ENCODE data around the gene KIZ. TPM values are rescaled to one million over a fixed set of nuclear protein-coding genes. Genes with fewer than 3 reads are reported as not detected.
"Not testable (repeated sequence)": the region's sequence is repeated elsewhere in the genome, so short reads cannot be mapped to it uniquely, and the experiment has no call there.

Gene KIZ
- polyA plus RNA-seq, 1 donor = 12.9 TPM

DNA sequence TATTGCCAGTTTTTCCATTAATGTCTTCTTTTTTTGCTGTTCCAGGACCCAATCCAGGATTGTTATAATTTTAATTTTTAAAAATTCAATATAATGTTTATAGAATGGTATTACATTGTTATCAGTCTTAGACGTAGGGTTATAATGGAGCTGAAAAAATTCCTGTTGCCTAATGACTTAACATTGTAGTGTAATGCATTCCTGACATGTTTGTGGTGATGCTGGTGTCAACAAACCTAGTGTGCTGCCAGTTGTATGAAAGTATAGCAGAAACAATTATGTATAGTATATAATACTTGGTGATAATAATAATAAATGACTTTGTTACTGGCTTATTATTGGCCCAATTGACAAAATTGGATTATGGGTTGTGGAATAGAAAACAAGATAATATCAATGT lies 30.4 kb downstream of the KIZ start:
- Histone ChIP-seq H3K27ac (ENCODE audit: low read length) (no peak overlapping the region), H3K27me3 (ENCODE audit: control insufficient read depth, insufficient read depth, low read length) (no peaks in the 10 kb centered on the region), H3K9me3 (ENCODE audit: control insufficient read depth, low read depth, low read length) (no peaks in the 10 kb centered on the region), H3K4me3 (ENCODE audit: low read length) (no peak overlapping the region), H3K36me3 (ENCODE audit: control insufficient read depth, insufficient read depth, low read length) (no peaks in the 10 kb centered on the region), H3K4me1 (ENCODE audit: control insufficient read depth, insufficient read depth, low read length) (no peaks in the 10 kb centered on the region)
- no peak for DNase-seq
- 88% methylated on average over 1 of the region's 1 CpG for WGBS (ENCODE audit: insufficient coverage, low lambda C conversion rate)

DNA sequence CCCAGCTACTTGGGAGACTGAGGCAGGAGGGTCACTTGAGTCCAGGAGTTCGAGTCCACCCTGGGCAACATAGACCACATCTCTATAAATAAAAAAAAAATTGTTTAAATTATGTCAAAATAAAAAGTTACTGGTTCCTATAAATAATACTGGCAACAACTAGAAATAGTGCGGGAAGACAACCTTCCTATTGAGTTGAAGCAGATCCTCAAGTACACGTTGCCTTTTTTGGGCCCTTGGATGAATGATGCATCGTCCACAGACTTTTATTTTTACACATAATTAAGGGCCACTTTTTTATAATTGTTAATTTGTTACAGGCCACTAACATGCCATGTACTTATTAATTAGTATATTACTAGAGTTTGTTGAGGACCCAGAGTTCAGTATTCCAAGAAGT lies 31.1 kb downstream of the KIZ start:
- Histone ChIP-seq H3K4me3 (ENCODE audit: low read length) (no peak overlapping the region), H3K36me3 (ENCODE audit: control insufficient read depth, insufficient read depth, low read length) (peaks cover 4% of the 10 kb centered on the region), H3K27me3 (ENCODE audit: control insufficient read depth, insufficient read depth, low read length) (no peaks in the 10 kb centered on the region), H3K4me1 (ENCODE audit: control insufficient read depth, insufficient read depth, low read length) (no peaks in the 10 kb centered on the region), H3K9me3 (ENCODE audit: control insufficient read depth, low read depth, low read length) (no peaks in the 10 kb centered on the region), H3K27ac (ENCODE audit: low read length) (no peak overlapping the region)
- no CpG with 5 or more reads among the region's 4 CpGs for WGBS (ENCODE audit: insufficient coverage, low lambda C conversion rate)
- no peak for DNase-seq

DNA sequence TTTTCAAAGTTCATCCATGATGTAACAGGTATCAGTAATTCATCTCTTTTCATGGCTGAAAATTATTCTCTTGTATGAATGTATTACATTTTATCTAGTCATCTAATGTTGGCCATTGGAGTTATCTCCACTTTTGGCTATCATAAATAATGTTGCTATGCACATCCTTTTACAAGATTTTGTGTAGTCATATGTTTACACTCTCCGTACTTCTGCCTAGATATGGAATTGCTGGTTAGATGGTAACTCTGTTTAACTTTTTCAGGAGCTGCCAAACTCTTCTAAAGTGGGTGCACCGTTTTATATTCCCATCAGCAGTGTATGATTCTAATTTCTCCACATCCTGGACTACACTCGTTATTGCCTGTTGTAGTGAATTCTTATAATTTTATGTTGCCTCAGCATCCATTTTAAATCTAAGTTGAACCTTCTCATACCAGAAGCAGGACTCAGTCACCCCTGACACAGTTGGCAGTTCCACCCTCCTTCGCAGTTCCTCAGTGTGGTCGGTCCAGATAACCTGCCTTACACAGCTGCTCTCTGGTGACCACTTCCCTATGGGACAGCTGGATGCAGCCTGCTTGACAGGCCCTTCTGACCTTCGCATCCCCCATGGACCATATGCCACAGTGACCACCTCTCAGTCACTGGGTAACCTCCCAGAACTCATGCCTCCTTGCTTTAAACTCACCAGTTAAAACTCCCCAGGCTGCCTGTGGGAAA lies 33.9 kb downstream of the KIZ start:
- Histone ChIP-seq H3K4me3 (ENCODE audit: low read length) (no peak overlapping the region), H3K27ac (ENCODE audit: low read length) (no peak overlapping the region), H3K4me1 (ENCODE audit: control insufficient read depth, insufficient read depth, low read length) (no peaks in the 10 kb centered on the region), H3K27me3 (ENCODE audit: control insufficient read depth, insufficient read depth, low read length) (no peaks in the 10 kb centered on the region), H3K36me3 (ENCODE audit: control insufficient read depth, insufficient read depth, low read length) (peaks cover 10% of the 10 kb centered on the region), H3K9me3 (ENCODE audit: control insufficient read depth, low read depth, low read length) (no peaks in the 10 kb centered on the region)
- no peak for DNase-seq
- 75% methylated on average over 1 of the region's 6 CpGs for WGBS (ENCODE audit: insufficient coverage, low lambda C conversion rate)

DNA sequence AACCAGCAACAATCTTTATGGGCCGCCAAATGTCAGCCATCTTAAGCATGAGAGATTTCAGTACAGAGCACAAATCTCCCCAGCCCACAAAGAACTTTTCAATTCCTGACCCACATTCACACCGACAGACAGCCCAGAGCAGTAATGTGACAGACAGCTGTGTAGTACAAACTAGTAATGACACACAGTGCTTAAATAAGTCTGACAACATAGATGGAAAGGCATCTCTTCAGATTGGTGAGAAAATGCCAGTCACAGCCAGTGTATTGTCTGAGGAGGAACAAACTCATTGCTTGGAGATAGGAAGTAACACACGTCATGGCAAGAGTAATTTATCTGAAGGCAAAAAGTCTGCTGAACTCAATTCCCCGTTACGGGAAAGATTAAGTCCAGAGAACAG lies 36.0 kb downstream of the KIZ start:
- no peaks in the 10 kb centered on the region for H3K9me3 ChIP-seq (ENCODE audit: control insufficient read depth, low read depth, low read length)
- no peaks in the 10 kb centered on the region for H3K4me1 ChIP-seq (ENCODE audit: control insufficient read depth, insufficient read depth, low read length)
- 100% methylated on average over 2 of the region's 5 CpGs for WGBS (ENCODE audit: insufficient coverage, low lambda C conversion rate)
- no peak overlapping the region for H3K4me3 ChIP-seq (ENCODE audit: low read length)
- H3K27ac ChIP-seq (ENCODE audit: low read length) = no peak overlapping the region
- no peak for DNase-seq
- peaks cover 11% of the 10 kb centered on the region for H3K36me3 ChIP-seq (ENCODE audit: control insufficient read depth, insufficient read depth, low read length)
- no peaks in the 10 kb centered on the region for H3K27me3 ChIP-seq (ENCODE audit: control insufficient read depth, insufficient read depth, low read length)

DNA sequence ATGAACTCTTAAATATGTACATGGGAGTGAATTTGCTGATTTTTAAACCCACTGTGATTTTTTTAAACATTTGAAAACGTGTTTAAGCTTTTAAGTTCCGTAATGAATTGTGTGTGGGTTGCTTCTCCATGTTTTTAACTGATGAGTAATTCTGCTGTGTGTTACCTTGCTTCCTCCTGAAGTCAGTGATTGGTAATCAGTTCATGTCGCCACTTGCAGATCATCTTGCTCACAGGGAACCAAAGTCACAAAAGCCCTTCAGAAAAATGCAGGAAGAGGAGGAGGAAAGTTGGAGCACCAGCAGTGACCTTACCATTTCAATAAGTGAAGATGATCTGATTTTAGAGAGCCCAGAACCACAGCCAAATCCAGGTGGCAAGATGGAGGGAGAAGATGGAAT lies 36.7 kb downstream of the KIZ start:
- 86% methylated on average over 1 of the region's 3 CpGs for WGBS (ENCODE audit: insufficient coverage, low lambda C conversion rate)
- H3K36me3 ChIP-seq (ENCODE audit: control insufficient read depth, insufficient read depth, low read length) = peaks cover 14% of the 10 kb centered on the region
- no peak for DNase-seq

DNA sequence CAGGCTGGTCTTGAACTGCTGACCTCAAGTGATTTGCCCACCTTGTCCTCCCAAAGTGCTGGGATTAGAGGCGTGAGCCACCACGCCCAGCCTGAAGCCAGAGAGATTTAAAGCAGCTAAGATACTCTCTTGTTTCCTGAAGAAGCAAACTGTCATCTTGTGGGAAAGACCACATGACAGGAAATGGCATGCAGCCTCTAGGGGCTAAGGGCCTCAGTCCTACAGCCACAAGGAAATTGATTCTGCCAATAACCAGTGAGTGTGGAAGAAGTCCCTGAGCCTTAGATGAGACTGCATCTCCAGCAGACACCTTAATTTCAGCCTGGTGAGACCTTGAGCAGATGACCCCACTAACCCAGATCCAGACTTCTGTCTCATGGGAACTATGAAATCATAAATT lies 40.9 kb downstream of the KIZ start:
- H3K4me3 ChIP-seq (ENCODE audit: low read length) = no peak overlapping the region
- no peak overlapping the region for H3K27ac ChIP-seq (ENCODE audit: low read length)
- no peaks in the 10 kb centered on the region for H3K4me1 ChIP-seq (ENCODE audit: control insufficient read depth, insufficient read depth, low read length)
- H3K27me3 ChIP-seq (ENCODE audit: control insufficient read depth, insufficient read depth, low read length) = no peaks in the 10 kb centered on the region
- H3K36me3 ChIP-seq (ENCODE audit: control insufficient read depth, insufficient read depth, low read length) = peaks cover 12% of the 10 kb centered on the region
- no peaks in the 10 kb centered on the region for H3K9me3 ChIP-seq (ENCODE audit: control insufficient read depth, low read depth, low read length)
- DNase-seq = no peak
- WGBS (ENCODE audit: insufficient coverage, low lambda C conversion rate) = no CpG with 5 or more reads among the region's 2 CpGs

More for the DNA sequence above, 36.7 kb downstream of the KIZ start:
- Histone ChIP-seq H3K4me3 (ENCODE audit: low read length) (no peak overlapping the region), H3K27ac (ENCODE audit: low read length) (no peak overlapping the region), H3K4me1 (ENCODE audit: control insufficient read depth, insufficient read depth, low read length) (no peaks in the 10 kb centered on the region), H3K9me3 (ENCODE audit: control insufficient read depth, low read depth, low read length) (no peaks in the 10 kb centered on the region), H3K27me3 (ENCODE audit: control insufficient read depth, insufficient read depth, low read length) (no peaks in the 10 kb centered on the region)

DNA sequence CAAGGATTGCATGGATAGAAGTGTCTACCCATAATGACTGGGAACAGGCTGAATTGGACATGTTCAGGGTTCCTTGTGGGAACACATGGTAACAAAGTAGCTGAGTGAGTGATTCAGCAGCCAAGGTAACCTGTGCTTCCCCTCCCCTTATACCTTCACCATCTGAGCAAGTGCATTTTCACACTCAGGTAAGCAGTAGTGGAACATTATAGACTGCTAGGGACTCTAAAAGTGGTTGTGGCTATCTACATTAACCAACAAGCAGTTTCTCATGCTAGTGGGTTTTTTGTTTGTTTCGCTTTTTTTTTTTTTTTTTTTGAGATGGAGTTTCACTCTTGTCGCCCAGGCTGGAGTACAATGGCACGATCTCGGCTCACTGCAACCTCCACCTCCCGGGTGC lies 41.4 kb downstream of the KIZ start:
- no peak overlapping the region for H3K4me3 ChIP-seq (ENCODE audit: low read length)
- no peaks in the 10 kb centered on the region for H3K27me3 ChIP-seq (ENCODE audit: control insufficient read depth, insufficient read depth, low read length)
- no peak overlapping the region for H3K27ac ChIP-seq (ENCODE audit: low read length)
- H3K4me1 ChIP-seq (ENCODE audit: control insufficient read depth, insufficient read depth, low read length) = no peaks in the 10 kb centered on the region
- H3K36me3 ChIP-seq (ENCODE audit: control insufficient read depth, insufficient read depth, low read length) = peaks cover 8% of the 10 kb centered on the region
- no peaks in the 10 kb centered on the region for H3K9me3 ChIP-seq (ENCODE audit: control insufficient read depth, low read depth, low read length)
- no CpG with 5 or more reads among the region's 5 CpGs for WGBS (ENCODE audit: insufficient coverage, low lambda C conversion rate)
- DNase-seq = no peak

DNA sequence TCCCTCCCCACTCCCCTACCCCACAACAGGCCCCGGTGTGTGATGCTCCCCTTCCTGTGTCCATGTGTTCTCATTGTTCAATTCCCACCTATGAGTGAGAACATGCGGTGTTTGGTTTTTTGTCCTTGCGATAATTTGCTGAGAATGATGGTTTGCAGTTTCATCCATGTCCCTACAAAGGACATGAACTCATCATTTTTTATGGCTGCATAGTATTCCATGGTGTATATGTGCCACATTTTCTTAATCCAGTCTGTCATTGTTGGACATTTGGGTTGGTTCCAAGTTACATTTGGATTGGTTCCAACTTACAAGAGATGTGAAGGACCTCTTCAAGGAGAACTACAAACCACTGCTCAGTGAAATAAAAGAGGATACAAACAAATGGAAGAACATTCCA lies 42.2 kb downstream of the KIZ start:
- not testable (repeated sequence) for H3K27me3 ChIP-seq (ENCODE audit: control insufficient read depth, insufficient read depth, low read length); H3K27ac ChIP-seq (ENCODE audit: low read length); H3K4me1 ChIP-seq (ENCODE audit: control insufficient read depth, insufficient read depth, low read length); H3K36me3 ChIP-seq (ENCODE audit: control insufficient read depth, insufficient read depth, low read length); H3K4me3 ChIP-seq (ENCODE audit: low read length); DNase-seq; H3K9me3 ChIP-seq (ENCODE audit: control insufficient read depth, low read depth, low read length)
- WGBS (ENCODE audit: insufficient coverage, low lambda C conversion rate) = no CpG with 5 or more reads among the region's 3 CpGs

DNA sequence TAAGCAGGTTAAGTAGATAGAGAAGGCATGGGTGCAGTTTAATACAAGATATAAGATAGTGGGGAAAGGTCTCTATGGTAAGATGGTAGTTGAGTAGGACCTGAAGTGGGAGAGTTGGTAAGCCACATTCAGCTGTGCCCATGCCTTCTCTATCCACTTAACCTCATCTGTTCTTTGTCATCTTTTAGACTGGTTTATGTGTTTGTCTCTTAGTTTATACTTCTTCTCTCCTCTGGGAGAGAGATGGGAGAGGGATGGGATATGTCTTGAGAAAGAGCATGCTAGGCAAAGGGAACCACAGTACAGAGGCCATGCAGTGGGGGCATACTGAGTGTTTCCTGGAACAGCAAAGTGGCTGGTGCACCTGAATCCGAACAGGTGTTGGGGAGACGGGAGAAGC lies 46.7 kb downstream of the KIZ start:
- no peaks in the 10 kb centered on the region for H3K4me1 ChIP-seq (ENCODE audit: control insufficient read depth, insufficient read depth, low read length)
- H3K4me3 ChIP-seq (ENCODE audit: low read length) = no peak overlapping the region
- H3K27ac ChIP-seq (ENCODE audit: low read length) = no peak overlapping the region
- no CpG with 5 or more reads among the region's 2 CpGs for WGBS (ENCODE audit: insufficient coverage, low lambda C conversion rate)
- H3K27me3 ChIP-seq (ENCODE audit: control insufficient read depth, insufficient read depth, low read length) = no peaks in the 10 kb centered on the region
- no peak for DNase-seq
- H3K36me3 ChIP-seq (ENCODE audit: control insufficient read depth, insufficient read depth, low read length) = no peaks in the 10 kb centered on the region
- H3K9me3 ChIP-seq (ENCODE audit: control insufficient read depth, low read depth, low read length) = no peaks in the 10 kb centered on the region

DNA sequence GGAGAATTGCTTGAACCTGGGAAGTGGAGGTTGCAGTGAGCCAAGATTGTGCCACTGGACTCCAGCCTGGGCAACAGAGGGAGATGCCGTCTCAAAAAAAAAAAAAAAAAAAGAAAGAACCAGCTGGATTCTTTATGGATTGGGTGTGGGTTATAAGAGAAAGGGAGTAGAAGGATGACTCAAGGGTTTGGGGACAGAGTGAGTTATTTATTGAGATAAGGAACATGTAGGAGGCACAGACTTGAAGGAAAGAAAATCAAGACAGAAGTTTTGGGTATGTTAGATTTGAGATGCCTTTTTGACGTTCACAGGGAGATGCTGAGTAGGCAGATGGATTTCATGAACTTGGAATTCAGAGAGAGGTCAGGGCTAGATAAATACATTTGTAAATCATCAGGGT lies 47.6 kb downstream of the KIZ start:
- H3K27ac ChIP-seq (ENCODE audit: low read length) = no peak overlapping the region
- DNase-seq = no peak
- no peaks in the 10 kb centered on the region for H3K9me3 ChIP-seq (ENCODE audit: control insufficient read depth, low read depth, low read length)
- H3K4me3 ChIP-seq (ENCODE audit: low read length) = no peak overlapping the region
- WGBS (ENCODE audit: insufficient coverage, low lambda C conversion rate) = 100% methylated on average over 1 of the region's 2 CpGs
- no peaks in the 10 kb centered on the region for H3K4me1 ChIP-seq (ENCODE audit: control insufficient read depth, insufficient read depth, low read length)
- H3K36me3 ChIP-seq (ENCODE audit: control insufficient read depth, insufficient read depth, low read length) = no peaks in the 10 kb centered on the region
- no peaks in the 10 kb centered on the region for H3K27me3 ChIP-seq (ENCODE audit: control insufficient read depth, insufficient read depth, low read length)

DNA sequence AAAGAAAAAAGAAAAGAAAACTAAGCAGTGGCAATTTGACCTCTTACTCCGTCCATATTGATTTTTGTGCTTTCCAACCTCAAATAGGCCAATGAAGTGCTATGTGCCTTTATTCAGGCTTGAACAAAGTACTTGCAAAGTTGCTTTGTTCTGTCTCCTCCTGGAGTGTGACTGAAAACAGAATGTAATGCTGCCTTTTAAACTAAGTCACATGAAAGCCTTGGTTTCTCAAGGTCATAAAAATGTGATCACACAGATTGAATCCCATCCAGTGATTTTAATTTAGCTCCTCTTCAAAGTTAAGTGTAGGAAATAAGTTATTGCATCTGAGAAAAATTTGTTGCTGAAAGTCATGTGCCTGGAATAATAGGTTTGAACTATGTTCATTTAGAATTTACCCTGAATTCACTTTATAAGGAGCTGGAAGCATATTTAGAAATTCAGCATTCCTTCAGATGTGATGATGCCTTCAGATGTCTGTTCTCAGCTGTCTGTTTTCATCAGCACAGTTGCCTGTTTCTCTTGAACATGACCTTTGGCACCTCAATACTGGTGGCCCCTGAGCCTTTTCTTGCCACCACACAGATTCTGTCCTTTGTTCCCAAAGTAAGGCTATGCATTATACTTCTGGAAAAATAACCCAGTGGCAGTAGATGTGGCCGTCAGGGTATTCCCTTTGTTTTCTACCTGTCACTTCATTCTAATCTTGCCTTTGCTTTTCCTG lies 48.8 kb downstream of the KIZ start:
- Histone ChIP-seq H3K4me3 (ENCODE audit: low read length) (no peak overlapping the region), H3K27ac (ENCODE audit: low read length) (no peak overlapping the region), H3K4me1 (ENCODE audit: control insufficient read depth, insufficient read depth, low read length) (no peaks in the 10 kb centered on the region), H3K9me3 (ENCODE audit: control insufficient read depth, low read depth, low read length) (no peaks in the 10 kb centered on the region), H3K27me3 (ENCODE audit: control insufficient read depth, insufficient read depth, low read length) (no peaks in the 10 kb centered on the region), H3K36me3 (ENCODE audit: control insufficient read depth, insufficient read depth, low read length) (no peaks in the 10 kb centered on the region)
- WGBS (ENCODE audit: insufficient coverage, low lambda C conversion rate) = no CpG with 5 or more reads among the region's 2 CpGs
- no peak for DNase-seq
